ENCODE measurements around the gene MECR.

MECR gene, protein sequence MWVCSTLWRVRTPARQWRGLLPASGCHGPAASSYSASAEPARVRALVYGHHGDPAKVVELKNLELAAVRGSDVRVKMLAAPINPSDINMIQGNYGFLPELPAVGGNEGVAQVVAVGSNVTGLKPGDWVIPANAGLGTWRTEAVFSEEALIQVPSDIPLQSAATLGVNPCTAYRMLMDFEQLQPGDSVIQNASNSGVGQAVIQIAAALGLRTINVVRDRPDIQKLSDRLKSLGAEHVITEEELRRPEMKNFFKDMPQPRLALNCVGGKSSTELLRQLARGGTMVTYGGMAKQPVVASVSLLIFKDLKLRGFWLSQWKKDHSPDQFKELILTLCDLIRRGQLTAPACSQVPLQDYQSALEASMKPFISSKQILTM

DNA sequence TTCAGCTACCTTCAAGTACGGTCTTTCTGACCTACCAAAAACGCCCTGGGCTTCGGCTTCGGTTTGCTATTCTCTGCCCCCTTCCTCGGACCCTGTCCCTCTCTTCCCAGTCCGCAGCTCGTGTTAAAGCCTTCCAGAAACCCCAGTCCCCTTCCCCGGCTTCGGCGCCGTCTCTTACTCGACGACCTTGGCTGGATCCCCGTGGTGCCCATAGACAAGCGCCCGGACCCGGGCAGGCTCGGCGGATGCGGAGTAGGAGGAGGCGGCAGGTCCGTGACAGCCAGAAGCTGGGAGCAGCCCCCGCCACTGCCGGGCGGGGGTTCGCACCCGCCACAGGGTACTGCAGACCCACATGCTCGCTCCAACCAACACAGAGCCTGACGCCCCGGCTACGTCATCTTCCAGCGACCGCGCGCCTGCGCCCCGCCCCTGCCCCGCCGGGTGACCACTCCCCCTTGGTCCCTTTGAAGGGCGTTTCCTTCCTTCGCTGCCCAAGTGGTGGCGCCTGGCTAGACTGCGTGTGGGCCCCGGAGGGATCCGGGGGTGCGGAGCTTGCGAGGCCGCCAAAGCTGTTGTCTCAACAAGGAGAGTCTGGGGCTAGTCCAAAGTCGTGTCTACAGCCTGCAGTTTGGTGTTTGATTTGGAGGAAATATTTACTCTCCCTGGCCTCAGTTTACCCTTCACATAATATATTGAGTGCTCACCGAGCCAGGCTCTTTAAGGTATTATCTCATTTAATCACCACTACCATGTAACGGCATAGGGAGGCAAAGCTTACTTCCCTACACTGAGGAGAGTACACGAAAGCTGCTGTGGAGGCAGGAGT lies at the start of gene MECR:
MECR (minus strand) TSS at position 382 of the 826 bp plus-strand sequence; CDS start at position 354, 28 bp downstream.
- DNase-seq: peak; percentile 92

DNA sequence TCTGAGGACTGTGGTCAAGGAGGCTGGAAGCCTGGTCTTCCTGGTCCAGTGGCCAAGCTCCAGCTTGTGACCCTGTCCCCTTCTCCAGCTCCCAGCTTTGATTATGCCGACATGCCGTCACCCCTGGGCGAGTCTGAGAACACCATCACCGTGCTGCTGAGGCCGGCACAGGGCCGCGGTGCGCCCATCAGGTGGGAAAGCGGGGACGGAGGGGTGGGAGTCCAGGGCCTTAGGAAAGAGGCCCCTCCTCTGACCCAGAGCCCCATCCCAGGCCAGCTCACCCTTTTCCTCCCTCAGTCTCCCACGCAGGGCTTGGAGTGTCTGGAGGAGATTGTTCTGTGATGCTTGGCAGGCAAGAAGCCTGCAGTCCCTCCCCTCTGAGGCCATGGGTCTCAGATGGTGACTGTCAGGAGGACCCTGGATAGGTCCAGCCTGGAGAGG lies 49.2 kb upstream of the MECR start:
- DNase-seq: no peak

DNA sequence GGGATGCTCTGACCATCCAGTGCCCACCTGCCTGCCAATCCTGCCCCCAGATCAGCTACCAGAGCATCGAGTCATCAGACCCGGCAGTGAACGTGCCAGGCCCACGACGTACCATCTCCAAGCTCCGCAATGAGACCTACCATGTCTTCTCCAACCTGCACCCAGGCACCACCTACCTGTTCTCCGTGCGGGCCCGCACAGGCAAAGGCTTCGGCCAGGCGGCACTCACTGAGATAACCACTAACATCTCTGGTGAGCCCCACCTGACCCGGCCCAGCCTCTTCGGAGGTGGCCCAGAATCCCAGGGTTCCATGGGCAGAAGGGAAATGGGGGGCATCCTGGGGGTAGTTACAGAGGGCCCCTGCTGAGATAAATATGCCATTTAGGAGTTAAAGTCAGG lies 48.7 kb upstream of the MECR start:
- DNase-seq: no peak

DNA sequence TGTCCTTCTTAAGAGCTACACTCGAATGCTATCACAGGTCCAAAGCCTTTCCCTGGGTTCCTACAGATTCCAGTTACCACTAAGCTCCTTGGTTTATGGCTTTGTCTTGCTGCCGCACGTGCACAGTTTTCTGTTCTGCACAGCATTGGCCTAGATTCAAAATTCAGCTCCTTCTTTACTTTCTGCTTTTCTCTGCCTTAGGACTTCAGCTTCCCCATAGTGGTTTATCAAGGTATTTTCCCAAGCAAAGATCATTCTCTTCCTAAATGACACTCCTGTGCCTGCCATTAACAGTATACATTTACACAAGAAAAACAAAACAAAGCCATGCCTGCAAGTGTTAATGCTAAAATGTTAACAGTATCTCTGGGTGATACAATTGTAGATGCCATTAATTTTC lies 47.4 kb upstream of the MECR start:
- no peak for DNase-seq

DNA sequence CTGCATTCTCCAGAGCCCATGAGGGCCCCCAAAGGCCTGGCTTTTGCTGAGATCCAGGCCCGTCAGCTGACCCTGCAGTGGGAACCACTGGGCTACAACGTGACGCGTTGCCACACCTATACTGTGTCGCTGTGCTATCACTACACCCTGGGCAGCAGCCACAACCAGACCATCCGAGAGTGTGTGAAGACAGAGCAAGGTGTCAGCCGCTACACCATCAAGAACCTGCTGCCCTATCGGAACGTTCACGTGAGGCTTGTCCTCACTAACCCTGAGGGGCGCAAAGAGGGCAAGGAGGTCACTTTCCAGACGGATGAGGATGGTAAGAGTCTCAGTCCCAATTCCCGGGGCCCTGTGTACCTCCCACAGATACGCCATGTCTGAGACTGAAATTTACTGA lies 44.7 kb upstream of the MECR start:
- no peak for DNase-seq

DNA sequence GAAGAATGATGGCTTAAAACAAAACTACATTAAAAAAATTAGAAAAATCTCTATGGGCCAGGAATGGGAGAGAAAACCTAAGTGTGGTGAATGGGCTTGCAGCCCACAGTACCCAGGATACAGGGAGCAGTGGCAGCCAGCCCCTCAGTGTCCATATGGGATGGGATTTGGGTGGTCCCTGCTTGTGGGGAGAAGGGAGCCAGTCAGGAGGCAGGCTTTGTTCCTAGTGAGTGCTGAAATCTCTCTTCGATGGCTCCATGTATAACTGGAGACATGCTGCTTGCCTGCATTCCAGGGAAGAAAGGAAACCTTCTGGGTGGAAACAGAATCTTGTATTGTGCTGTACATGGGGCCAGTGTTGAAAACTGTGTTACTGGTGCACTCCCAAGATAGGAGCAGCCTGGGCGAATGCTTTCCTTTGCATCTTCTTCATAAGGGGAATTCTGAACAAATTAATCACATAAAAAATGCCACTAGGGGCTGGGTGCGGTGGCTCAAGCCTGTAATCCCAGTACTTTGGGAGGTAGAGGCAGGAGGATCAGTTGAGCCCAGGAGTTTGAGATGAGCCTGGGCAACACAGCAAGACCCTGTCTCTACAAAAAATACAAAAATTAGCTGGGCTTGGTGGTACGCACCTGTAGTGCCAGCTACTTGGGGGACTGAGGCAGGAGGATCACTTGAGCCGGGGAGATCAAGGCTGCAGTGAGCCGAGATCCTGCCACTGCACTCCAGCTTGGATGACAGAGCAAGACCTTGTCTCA lies 41.6 kb upstream of the MECR start:
- no peak for DNase-seq

DNA sequence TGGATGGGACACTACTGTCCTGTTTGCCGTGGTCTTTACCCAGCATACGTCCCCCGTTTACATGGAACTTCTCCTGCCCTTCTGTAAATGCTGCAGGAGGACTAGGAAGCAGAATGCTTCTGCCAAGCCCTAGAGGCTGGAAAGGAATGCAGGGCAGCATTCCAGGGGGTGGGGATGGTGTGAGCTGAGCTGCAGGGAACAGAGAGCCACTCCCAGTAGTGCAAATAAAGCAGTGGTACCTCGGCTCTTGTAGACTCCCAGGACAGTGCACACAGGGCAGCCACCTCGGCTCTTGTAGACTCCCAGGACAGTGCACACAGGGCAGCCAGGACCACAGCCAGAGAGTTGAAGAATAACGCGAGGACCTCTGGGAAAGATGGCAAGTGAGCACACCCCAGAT lies 41.0 kb upstream of the MECR start:
- peak; percentile 24 for DNase-seq

DNA sequence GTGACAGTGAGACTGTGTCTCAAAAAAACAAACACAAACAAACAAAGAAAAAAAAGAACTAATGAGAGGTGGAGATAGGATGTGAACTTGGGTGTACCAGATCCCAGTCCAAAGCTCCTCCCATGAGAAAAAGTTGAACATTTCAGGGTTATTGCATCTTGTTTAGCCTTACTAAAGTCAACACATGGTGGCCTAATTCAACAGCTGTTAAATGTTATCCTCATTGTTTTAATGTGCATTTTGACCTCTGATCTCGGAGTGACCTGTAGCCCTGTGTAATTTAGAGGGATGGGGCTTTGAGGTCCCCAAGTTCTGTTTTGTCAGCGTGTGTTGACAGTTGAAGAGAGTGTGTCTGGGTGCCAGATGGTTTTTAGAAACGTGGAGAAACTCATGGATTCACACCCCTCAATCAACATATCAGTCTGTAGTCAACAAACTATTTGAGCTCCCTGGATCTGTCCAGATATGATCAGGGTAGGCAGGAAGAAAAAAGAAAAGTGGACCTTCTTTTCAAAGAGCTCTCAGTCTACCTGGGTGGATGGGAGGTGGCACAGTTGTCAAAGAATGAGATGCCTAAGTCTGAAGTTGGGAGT lies 40.3 kb upstream of the MECR start:
- DNase-seq: no peak

DNA sequence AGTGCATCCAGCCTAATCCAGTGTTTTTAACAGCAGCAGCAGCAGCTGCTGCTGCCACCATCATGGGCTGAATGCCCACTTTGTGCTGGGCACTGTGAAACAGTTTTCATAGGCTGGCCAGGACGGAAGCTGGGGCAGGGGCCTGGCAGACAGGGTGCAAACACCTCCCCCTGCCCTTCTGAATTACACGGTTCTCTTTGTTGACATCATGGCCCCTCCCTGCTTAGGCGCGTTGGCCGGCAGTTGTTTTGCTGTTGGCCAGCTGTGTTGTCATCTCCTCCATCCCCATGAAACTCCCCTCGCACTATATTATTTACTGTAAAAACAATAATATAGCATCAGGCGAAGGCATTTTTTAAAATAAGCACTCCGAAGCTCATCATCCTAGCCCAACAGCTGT lies 38.6 kb upstream of the MECR start:
- DNase-seq: no peak

DNA sequence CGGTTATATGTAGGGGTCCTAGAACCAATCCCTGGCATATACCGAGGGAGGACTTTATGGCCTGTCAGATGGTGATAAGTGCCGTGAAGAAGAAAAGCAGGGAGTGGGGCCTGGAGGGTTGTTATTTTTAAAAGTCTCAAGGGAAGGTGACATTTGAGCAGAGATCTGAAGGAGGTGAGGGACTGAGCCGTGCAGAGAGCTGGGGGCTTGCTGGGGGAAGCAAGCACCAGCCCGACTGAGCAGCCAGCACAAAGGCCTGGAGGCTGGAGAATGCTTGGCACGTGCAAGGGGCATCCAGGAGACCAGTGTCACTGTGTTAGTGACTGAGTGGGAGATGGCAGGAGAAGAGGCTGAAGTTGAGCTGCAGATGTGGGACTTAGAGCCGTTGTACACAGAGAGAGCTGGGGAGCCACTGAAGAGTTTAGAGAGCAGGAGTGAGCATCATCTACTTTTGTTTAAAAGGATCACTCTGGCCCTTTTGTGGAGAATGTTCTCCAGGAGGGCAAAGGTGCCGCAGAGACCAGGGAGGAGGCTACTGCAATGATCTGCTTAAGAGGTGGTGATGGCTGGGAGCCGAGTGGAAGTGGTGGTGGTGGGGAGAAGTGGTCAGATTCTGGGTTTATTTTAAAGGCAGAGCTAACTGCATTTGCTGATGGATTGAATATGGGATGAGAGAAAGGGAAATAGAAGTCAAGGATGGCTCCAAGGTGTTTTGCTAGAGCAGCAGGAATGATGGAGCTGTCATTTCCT lies 36.8 kb upstream of the MECR start:
- DNase-seq: no peak

DNA sequence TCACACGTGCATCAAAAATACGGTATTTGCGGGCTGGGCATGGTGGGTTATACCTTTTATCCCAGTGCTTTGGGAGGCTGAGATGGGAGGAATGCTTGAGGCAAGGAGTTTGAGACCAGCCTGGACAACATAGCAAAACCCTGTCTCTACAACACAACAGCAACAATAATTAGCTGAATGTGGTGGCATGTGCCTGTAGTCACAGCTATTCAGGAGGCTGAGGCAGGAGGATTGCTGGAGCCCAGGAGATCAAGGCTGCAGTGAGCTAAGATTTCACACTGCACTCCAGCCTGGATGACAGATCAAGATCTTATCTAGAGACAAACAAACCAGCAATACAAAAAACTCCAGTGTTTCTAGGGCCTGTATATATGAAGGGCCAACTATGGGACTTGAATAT lies 36.2 kb upstream of the MECR start:
- DNase-seq: no peak

DNA sequence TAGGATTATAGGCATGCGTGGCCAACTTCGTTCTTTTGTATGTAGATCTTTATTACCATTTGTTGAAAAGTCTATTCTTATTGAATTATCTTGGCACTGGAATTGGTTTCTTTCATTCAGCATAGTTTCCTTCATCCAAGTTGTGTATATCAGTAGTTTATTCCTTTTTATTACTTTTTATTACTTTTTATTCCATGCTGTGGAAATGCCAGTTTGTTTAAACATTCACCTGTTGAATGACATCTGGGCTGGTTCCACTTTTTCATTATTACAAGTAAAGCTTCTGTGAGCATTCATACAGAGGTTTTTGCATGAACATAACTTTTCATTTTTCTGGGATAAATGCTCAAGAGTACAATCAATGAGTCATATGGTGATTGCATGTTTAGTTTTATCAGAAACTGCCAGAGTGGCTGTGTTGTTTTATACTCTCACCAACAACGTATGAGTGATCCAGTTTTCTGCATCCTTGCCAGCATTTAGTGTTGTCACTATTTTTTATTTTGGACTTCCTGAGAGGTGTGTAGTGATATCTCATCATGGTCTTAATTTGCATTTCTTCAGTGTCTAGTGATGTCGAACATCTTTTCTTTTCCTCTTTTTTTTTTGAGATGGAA lies 34.1 kb upstream of the MECR start:
- no peak for DNase-seq

DNA sequence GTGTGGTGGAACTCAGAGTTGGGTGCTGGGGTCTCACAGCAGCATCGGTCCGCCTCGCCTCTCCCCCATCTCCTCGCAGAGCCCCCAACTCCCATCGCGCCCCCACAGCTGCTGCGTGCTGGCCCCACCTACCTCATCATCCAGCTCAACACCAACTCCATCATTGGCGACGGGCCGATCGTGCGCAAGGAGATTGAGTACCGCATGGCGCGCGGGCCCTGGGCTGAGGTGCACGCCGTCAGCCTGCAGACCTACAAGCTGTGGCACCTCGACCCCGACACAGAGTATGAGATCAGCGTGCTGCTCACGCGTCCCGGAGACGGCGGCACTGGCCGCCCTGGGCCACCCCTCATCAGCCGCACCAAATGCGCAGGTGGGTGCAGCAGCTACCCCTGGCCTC lies 29.8 kb upstream of the MECR start:
- no peak for DNase-seq

DNA sequence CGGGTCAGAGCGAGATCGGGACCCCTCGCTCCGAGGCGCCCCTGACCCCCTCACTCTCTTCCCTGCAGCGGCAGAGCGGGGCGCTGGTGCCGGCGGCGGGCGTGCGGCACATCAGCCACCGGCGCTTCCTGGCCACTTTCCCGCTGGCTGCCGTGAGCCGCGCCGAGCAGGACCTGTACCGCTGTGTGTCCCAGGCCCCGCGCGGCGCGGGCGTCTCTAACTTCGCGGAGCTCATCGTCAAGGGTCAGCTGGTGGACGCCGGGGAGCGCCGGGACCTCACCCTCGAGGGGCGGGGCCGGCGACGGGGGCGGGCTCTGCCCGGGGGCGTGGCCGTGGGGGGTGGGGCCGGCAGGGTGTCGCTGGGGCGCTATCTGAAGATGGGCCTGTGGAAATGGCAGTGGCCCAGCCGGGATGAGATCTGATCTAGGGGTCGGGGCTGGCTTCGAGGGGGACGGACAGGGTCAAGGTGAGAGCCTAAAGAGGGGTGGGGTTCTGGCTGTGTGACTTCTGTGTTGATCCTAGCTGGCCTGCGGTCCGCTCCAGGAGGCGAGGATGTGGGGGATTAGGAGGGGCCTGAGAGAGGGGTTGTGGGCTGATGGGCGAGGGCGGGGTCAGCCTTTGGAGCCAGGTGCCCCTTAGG lies 29.2 kb upstream of the MECR start:
- no peak for DNase-seq

DNA sequence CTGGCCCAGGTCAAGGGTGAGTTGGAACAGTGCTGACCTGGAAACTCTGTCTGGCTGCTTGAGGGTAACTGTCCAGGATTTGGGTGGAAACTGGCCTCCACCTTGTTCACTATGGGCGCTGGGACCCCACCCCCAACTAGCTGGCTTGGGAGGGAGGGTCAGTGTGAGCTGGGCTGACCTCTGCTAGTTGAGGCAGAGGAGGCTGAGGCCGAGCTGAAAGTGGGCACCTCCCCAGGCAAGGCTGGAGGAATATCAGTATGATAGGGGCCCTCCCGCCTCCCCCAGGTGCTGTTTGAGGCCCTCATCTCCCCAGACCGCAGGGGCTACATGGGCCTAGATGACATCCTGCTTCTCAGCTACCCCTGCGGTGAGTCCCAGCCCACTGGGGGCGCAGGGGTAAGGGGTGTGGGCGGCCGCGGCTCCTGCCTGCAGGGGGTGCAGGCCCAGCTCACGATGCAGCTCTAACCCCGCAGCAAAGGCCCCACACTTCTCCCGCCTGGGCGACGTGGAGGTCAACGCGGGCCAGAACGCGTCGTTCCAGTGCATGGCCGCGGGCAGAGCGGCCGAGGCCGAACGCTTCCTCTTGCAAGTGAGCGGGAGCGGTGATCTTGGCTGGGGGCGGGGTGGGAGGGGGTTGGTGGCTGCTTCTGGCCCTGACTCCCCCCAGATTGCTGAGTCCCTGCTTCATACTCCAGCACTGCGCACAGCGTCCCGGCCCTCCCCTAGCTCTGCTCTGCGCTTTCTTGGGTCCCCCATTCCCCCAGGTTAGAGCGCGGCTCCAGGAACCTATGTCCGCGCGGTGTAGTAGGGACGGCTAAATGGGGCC lies 28.5 kb upstream of the MECR start:
- DNase-seq: no peak

DNA sequence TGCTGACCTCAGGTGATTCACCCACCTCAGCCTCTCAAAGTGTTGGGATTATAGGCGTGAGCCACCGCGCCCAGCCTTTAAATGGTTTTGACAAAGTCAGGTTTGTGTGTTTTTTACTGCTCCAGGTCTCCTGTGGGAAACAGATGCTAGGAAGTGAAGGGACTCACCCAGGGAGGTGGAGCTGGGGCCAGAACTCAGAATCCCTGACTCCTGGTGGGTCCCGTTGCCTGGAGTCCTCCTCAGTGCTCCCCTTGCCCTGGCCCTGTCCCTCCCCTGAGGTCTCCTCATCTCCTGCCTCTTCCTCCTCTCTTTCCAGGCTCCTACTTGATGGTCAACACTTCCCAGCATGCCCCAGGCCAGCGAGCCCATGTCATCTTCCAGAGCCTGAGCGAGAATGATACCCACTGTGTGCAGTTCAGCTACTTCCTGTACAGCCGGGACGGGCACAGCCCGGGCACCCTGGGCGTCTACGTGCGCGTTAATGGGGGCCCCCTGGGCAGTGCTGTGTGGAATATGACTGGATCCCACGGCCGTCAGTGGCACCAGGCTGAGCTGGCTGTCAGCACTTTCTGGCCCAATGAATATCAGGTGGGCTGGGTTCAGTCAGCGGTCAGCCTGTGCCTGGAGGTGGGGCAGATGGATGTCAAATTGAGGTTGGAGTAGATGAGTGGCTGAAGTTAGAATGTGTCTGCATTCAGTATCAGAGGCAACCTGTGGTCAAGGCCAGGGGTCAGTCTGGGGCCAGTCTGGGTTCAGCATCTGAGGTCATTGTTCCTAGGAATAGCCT lies 27.6 kb upstream of the MECR start:
- DNase-seq: peak; percentile 5

DNA sequence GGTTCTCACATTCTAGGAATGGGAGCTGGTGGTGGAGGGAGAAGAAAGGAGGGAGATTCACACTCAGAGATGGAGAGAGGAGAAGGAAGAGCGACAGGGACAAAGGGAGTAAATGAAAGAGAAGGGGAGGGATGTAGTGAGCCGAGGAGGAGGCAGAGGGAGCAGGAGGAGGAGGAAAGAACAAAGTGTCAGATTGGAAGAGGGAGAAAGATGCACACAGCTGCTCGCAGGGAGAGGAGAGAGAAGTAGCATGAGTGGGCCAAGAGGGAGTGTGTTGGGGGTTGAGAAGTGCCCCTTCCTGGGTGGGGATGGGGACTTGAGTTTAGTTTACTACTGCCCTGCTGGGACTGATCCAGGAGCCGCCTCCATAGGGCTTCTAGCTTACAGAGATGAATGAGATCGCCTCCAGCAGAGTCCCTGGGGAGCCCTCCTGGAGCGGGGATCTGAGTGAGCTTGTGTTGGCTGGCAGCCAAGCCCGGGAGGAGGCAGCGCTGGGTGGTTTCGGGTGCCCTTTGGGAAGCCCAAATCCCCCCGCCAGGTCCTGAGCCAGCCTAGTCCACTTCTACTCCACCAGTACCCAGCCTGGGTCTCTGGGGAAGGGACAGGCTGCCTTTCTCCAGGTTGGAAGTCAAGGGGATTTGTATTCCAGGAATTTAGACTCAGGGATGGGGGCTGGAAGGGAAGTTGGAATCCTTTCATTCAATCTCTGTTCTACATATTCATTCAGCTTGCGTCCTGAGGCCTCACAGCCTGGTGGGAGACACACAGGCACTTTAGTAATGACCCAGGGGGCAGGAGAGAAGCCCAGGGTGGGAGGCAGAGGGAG lies 26.5 kb upstream of the MECR start:
- peak; percentile 76 for DNase-seq

DNA sequence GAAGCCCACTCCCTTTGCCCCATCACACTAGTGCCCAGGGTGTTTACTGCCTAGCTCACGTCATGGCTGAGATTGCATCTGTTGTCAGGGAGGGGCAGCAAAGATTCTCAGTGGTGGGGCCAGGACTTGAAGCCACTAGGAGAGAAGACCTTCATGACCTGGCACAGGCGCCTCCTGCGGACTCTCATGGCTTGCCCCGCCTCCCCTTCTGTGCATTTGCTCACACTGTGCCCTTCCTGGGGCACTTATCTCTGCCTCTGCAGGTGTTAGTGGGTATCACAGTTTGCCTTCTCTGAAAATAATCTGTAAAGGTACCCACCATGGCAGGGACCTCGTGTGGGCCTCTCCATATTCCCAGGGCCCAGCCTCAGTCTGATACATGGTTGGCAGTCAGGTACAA lies 25.7 kb upstream of the MECR start:
- DNase-seq: peak; percentile 91
